ENCODE results near the gene DNAJC1.
A peak's percentile ranks its signal among the peaks of the same experiment; 100 is the strongest.

DNAJC1 gene

DNA sequence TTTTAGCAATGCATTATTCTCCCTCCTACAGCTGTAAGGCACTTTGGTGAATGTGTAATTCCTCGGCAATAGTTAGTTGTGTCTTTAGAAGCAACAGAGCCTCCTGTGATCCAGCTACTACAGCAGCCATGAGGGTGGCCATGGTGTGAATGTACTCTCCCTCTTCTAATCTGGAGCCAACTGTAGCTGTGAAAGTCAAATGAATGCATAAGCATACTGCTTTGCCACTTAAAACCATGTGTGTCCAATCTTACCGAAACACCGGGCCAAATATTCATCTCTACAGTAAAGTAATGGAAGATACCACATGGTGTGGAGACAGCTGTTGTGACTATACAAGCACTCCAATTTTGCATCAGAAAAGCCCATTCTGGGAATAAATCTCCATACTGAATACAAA is 195.0 kb downstream of the DNAJC1 start:
- Histone ChIP-seq H3K9ac (ENCODE audit: low read depth, low read length, poor library complexity) (no peak overlapping the region), H2AFZ (ENCODE audit: low read length) (no peak overlapping the region), H3K4ac (ENCODE audit: low read length) (no peak overlapping the region), H2BK120ac (ENCODE audit: low read depth, low read length) (no peak overlapping the region), H3K79me1 (ENCODE audit: low read depth, low read length) (no peaks in the 10 kb centered on the region), H3K36me3 (replicated peaks in 1 of 2; ENCODE audit: control insufficient read depth in 2 of 2, insufficient read depth in 2 of 2, low read length in 2 of 2) (no peaks in the 10 kb centered on the region), H4K8ac (ENCODE audit: low read depth, low read length) (no peak overlapping the region), H3K27ac (replicated peaks; ENCODE audit: low read length) (peak overlapping the region; percentile 73), H3K14ac (ENCODE audit: low read length) (no peak overlapping the region), H4K91ac (ENCODE audit: low read depth, low read length, poor library complexity) (no peak overlapping the region), H2BK5ac (ENCODE audit: low read length) (no peak overlapping the region), H3K9me3 (replicated peaks in 1 of 2; ENCODE audit: control insufficient read depth in 2 of 2, insufficient read depth in 1 of 2, low read depth in 1 of 2, low read length in 2 of 2) (peaks cover 0 to 1% of the 10 kb centered on the region in 2 donors), H2AK5ac (ENCODE audit: low read depth, low read length) (no peak overlapping the region), H3K4me1 (ENCODE audit: control insufficient read depth in 2 of 2, insufficient read depth in 1 of 2, low read depth in 1 of 2, low read length in 2 of 2) (peaks cover 6 to 21% of the 10 kb centered on the region in 2 donors), H2BK12ac (ENCODE audit: low read length) (no peak overlapping the region), H3K4me2 (ENCODE audit: insufficient read depth, low read length, poor library complexity, severe bottlenecking) (no peak overlapping the region), H3K18ac (ENCODE audit: low read length) (no peak overlapping the region), H3K23ac (ENCODE audit: low read depth, low read length, poor library complexity) (no peak overlapping the region), H3K4me3 (ENCODE audit: low read length in 2 of 2) (no peak overlapping the region), H2BK15ac (ENCODE audit: low read length) (no peak overlapping the region), H3K27me3 (ENCODE audit: control insufficient read depth in 3 of 3, insufficient read depth in 3 of 3, low read depth in 1 of 3, low read length in 3 of 3) (no peaks in the 10 kb centered on the region)
- no peak for DNase-seq (ENCODE audit: low spot score)
- WGBS, 2 donors (ENCODE audit: extremely low coverage in 2 of 2, insufficient read length in 2 of 2, insufficient replicate concordance in 1 of 2) = no CpG with 5 or more reads among the region's 3 CpGs

DNA sequence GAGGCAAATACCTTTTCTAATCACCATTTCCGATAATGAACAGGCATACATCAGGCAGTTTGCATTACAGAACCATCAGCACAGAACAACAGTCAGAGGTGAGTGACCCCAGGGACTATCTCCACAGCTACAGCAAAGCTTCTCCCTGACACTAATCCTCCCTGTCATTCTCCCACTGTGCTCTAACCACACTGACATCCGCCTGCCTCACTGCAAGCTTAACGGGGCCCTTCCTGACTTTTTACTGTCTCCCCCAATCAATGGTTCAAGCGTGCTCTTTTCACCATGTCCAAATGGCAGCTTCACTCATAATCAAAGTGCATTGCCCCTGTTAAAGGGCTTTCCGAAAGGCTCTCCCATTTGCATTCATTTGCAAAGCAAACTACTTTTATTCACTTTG is 196.3 kb downstream of the DNAJC1 start:
- Histone ChIP-seq H3K4ac (ENCODE audit: low read length) (no peak overlapping the region), H2BK15ac (ENCODE audit: low read length) (no peak overlapping the region), H3K18ac (ENCODE audit: low read length) (no peak overlapping the region), H3K27me3 (ENCODE audit: control insufficient read depth in 3 of 3, insufficient read depth in 3 of 3, low read depth in 1 of 3, low read length in 3 of 3) (no peaks in the 10 kb centered on the region), H3K79me1 (ENCODE audit: low read depth, low read length) (no peaks in the 10 kb centered on the region), H3K23ac (ENCODE audit: low read depth, low read length, poor library complexity) (no peak overlapping the region), H4K8ac (ENCODE audit: low read depth, low read length) (no peak overlapping the region), H4K91ac (ENCODE audit: low read depth, low read length, poor library complexity) (no peak overlapping the region), H3K9me3 (replicated peaks in 1 of 2; ENCODE audit: control insufficient read depth in 2 of 2, insufficient read depth in 1 of 2, low read depth in 1 of 2, low read length in 2 of 2) (peaks cover 0 to 1% of the 10 kb centered on the region in 2 donors), H2BK5ac (ENCODE audit: low read length) (no peak overlapping the region), H3K27ac (replicated peaks; ENCODE audit: low read length) (peak overlapping the region; percentile 67), H2BK120ac (ENCODE audit: low read depth, low read length) (no peak overlapping the region), H2BK12ac (ENCODE audit: low read length) (no peak overlapping the region), H3K36me3 (replicated peaks in 1 of 2; ENCODE audit: control insufficient read depth in 2 of 2, insufficient read depth in 2 of 2, low read length in 2 of 2) (peaks cover 0 to 13% of the 10 kb centered on the region in 2 donors), H2AFZ (ENCODE audit: low read length) (no peak overlapping the region), H3K4me3 (ENCODE audit: low read length in 2 of 2) (peak overlapping the region in 1 of 2 donors; percentile 51), H3K9ac (ENCODE audit: low read depth, low read length, poor library complexity) (no peak overlapping the region), H3K4me1 (ENCODE audit: control insufficient read depth in 2 of 2, insufficient read depth in 1 of 2, low read depth in 1 of 2, low read length in 2 of 2) (peaks cover 9 to 27% of the 10 kb centered on the region in 2 donors), H3K4me2 (ENCODE audit: insufficient read depth, low read length, poor library complexity, severe bottlenecking) (no peak overlapping the region), H3K14ac (ENCODE audit: low read length) (no peak overlapping the region), H2AK5ac (ENCODE audit: low read depth, low read length) (no peak overlapping the region)
- no CpG with 5 or more reads among the region's 5 CpGs for WGBS, 2 donors (ENCODE audit: extremely low coverage in 2 of 2, insufficient read length in 2 of 2, insufficient replicate concordance in 1 of 2)
- DNase-seq (ENCODE audit: low spot score) = peak; percentile 74

DNA sequence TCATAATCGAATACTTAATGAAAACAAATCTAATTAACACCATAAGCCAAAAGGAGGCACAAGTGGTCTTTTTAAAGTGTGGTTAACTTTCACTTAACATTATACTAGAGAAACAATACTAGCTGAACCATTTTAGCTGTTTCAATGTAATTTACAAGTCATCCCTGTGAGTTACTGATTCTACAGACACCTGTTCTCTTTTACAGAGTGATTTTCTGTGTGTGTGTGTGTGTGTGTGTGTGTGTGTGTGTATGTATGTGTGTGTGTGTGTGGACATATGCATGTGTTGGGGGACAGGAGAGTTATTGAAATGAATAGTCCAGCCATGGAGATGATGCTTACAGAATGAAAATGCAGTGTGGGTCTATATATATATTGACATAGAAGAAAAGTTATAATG is 200.2 kb downstream of the DNAJC1 start:
- Histone ChIP-seq H2BK12ac (ENCODE audit: low read length) (no peak overlapping the region), H3K4me1 (ENCODE audit: control insufficient read depth in 2 of 2, insufficient read depth in 1 of 2, low read depth in 1 of 2, low read length in 2 of 2) (peaks cover 6 to 20% of the 10 kb centered on the region in 2 donors), H4K8ac (ENCODE audit: low read depth, low read length) (no peak overlapping the region), H4K91ac (ENCODE audit: low read depth, low read length, poor library complexity) (no peak overlapping the region), H3K79me1 (ENCODE audit: low read depth, low read length) (no peaks in the 10 kb centered on the region), H2BK5ac (ENCODE audit: low read length) (no peak overlapping the region), H3K27me3 (ENCODE audit: control insufficient read depth in 3 of 3, insufficient read depth in 3 of 3, low read depth in 1 of 3, low read length in 3 of 3) (no peaks in the 10 kb centered on the region), H3K27ac (replicated peaks; ENCODE audit: low read length) (no peak overlapping the region), H3K9me3 (replicated peaks in 1 of 2; ENCODE audit: control insufficient read depth in 2 of 2, insufficient read depth in 1 of 2, low read depth in 1 of 2, low read length in 2 of 2) (peaks cover 0 to 32% of the 10 kb centered on the region in 2 donors), H3K18ac (ENCODE audit: low read length) (no peak overlapping the region), H3K4me3 (ENCODE audit: low read length in 2 of 2) (no peak overlapping the region), H3K4ac (ENCODE audit: low read length) (no peak overlapping the region), H3K4me2 (ENCODE audit: insufficient read depth, low read length, poor library complexity, severe bottlenecking) (no peak overlapping the region), H2AK5ac (ENCODE audit: low read depth, low read length) (no peak overlapping the region), H3K36me3 (replicated peaks in 1 of 2; ENCODE audit: control insufficient read depth in 2 of 2, insufficient read depth in 2 of 2, low read length in 2 of 2) (peaks cover 0 to 51% of the 10 kb centered on the region in 2 donors), H2AFZ (ENCODE audit: low read length) (no peak overlapping the region), H3K9ac (ENCODE audit: low read depth, low read length, poor library complexity) (no peak overlapping the region), H2BK15ac (ENCODE audit: low read length) (no peak overlapping the region), H2BK120ac (ENCODE audit: low read depth, low read length) (no peak overlapping the region), H3K23ac (ENCODE audit: low read depth, low read length, poor library complexity) (no peak overlapping the region), H3K14ac (ENCODE audit: low read length) (no peak overlapping the region)
- WGBS, 2 donors (ENCODE audit: extremely low coverage in 2 of 2, insufficient read length in 2 of 2, insufficient replicate concordance in 1 of 2) = no CpG with 5 or more reads among the region's 1 CpG
- no peak for DNase-seq (ENCODE audit: low spot score)

DNA sequence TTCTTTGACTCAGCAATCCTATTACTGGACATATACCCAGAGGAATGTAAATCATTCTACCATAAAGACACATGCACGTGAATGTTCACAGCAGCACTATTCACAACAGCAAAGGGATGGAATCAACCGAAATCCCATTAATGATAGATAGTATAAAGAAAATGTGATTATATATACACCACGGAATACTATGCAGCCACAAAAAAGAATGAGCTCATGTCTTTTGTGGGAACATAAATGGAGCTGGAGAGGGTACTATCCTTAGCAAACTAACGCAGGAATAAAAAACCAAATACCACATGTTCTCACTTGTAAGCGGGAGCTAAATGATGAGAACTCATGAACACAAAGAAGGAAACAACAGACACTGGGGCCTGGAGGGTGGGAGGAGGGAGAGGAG is 201.9 kb downstream of the DNAJC1 start:
- H3K4me2 ChIP-seq (ENCODE audit: insufficient read depth, low read length, poor library complexity, severe bottlenecking) = no peak overlapping the region
- H2BK15ac ChIP-seq (ENCODE audit: low read length) = no peak overlapping the region
- no CpG with 5 or more reads among the region's 5 CpGs for WGBS, 2 donors (ENCODE audit: extremely low coverage in 2 of 2, insufficient read length in 2 of 2, insufficient replicate concordance in 1 of 2)
- DNase-seq (ENCODE audit: low spot score) = no peak
- no peak overlapping the region for H2BK12ac ChIP-seq (ENCODE audit: low read length)
- H3K4me1 ChIP-seq (ENCODE audit: control insufficient read depth in 2 of 2, insufficient read depth in 1 of 2, low read depth in 1 of 2, low read length in 2 of 2) = peaks cover 9 to 11% of the 10 kb centered on the region in 2 donors
- H2BK5ac ChIP-seq (ENCODE audit: low read length) = no peak overlapping the region
- H3K36me3 ChIP-seq (replicated peaks in 1 of 2; ENCODE audit: control insufficient read depth in 2 of 2, insufficient read depth in 2 of 2, low read length in 2 of 2) = peaks cover 0 to 69% of the 10 kb centered on the region in 2 donors
- no peak overlapping the region for H3K4me3 ChIP-seq (ENCODE audit: low read length in 2 of 2)
- no peak overlapping the region for H3K23ac ChIP-seq (ENCODE audit: low read depth, low read length, poor library complexity)
- no peak overlapping the region for H2AK5ac ChIP-seq (ENCODE audit: low read depth, low read length)
- no peak overlapping the region for H3K14ac ChIP-seq (ENCODE audit: low read length)
- H3K79me1 ChIP-seq (ENCODE audit: low read depth, low read length) = no peaks in the 10 kb centered on the region
- no peak overlapping the region for H3K4ac ChIP-seq (ENCODE audit: low read length)
- no peak overlapping the region for H4K8ac ChIP-seq (ENCODE audit: low read depth, low read length)
- no peak overlapping the region for H3K27ac ChIP-seq (replicated peaks; ENCODE audit: low read length)
- no peak overlapping the region for H3K18ac ChIP-seq (ENCODE audit: low read length)
- no peak overlapping the region for H3K9ac ChIP-seq (ENCODE audit: low read depth, low read length, poor library complexity)
- peaks cover 0 to 47% of the 10 kb centered on the region in 2 donors for H3K9me3 ChIP-seq (replicated peaks in 1 of 2; ENCODE audit: control insufficient read depth in 2 of 2, insufficient read depth in 1 of 2, low read depth in 1 of 2, low read length in 2 of 2)
- no peaks in the 10 kb centered on the region for H3K27me3 ChIP-seq (ENCODE audit: control insufficient read depth in 3 of 3, insufficient read depth in 3 of 3, low read depth in 1 of 3, low read length in 3 of 3)
- H2BK120ac ChIP-seq (ENCODE audit: low read depth, low read length) = no peak overlapping the region
- H4K91ac ChIP-seq (ENCODE audit: low read depth, low read length, poor library complexity) = no peak overlapping the region
- no peak overlapping the region for H2AFZ ChIP-seq (ENCODE audit: low read length)
